Measurements from ENCODE around the gene ARMC9.

DNA sequence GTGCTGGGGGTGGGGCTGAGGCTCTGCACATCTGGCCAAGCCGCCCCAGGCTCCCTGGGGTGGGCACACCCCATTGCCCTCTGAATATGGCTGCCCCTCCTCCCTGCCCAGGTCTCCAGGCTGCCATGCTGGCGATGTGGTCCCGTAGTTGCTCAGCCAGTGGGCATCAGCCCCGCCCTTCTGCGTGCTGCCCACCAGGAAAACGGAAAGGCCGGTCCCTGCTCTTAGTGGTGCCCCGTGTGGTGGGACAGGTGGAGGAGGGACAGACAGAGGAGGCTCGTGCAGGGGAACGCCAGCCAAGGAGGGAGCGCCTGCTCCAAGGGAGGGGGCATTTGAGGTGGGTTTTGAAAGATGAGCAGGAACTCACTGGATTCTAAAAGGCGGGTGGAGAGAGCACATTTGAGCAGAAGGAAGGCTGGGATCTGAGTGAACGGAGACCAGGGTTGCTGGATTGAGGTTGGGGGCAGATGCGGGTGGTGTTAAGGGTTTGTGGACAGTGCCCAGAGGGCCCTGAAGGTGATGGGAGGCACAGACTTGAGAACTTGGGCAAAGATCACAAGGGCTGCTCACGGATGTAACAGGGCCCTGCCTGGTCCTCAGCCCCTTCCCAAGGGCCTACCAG lies 190.4 kb downstream of the ARMC9 start:
- TF ChIP-seq, protein P1, sequence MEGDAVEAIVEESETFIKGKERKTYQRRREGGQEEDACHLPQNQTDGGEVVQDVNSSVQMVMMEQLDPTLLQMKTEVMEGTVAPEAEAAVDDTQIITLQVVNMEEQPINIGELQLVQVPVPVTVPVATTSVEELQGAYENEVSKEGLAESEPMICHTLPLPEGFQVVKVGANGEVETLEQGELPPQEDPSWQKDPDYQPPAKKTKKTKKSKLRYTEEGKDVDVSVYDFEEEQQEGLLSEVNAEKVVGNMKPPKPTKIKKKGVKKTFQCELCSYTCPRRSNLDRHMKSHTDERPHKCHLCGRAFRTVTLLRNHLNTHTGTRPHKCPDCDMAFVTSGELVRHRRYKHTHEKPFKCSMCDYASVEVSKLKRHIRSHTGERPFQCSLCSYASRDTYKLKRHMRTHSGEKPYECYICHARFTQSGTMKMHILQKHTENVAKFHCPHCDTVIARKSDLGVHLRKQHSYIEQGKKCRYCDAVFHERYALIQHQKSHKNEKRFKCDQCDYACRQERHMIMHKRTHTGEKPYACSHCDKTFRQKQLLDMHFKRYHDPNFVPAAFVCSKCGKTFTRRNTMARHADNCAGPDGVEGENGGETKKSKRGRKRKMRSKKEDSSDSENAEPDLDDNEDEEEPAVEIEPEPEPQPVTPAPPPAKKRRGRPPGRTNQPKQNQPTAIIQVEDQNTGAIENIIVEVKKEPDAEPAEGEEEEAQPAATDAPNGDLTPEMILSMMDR (IDR thresholded peaks at IDR 0.05) = no peak
- TF ChIP-seq POLR2A (IDR thresholded peaks at IDR 0.05) = no peak

All from body of pancreas (tissue), 4 donors.